GM18511 (cell line): ENCODE results near the gene LAS1L.
"Not testable (repeated sequence)": the region's sequence is repeated elsewhere in the genome, so short reads cannot be mapped to it uniquely, and the experiment has no call there.

Experiments used
- ATAC-seq: cut with Tn5 transposase; IDR thresholded peaks from one replicate; pipeline ENCODE4 v1.9.1; 2021; ENCODE audit warnings: mild to moderate bottlenecking, moderate library complexity; ENCODE audit not compliant: unreplicated experiment

Gene LAS1L

DNA sequence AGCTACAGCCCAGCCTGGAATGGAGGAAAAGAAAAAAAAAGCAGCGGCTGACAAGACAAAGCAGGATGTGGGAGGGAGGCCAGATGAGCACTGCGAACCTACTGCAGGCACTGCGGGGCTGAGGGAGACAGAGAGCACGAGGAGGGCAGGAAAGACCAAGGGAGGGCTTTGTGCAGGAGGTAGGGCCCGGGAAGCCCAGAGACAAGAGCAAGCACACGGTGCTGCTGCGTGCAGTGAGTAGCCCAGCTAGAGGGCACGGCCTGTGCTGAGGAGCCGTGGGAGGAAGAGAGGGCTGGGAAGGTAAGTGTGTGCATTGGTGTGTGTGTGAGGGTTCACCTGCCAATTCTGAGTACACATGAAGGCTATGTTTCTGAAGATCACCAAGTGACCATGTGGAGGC, 15.6 kb downstream of the LAS1L start:
- not testable (repeated sequence) for ATAC-seq

- no peak for ATAC-seq
These were observed 16.7 kb downstream of the LAS1L start for GRCh38 chrX:65517923-65518322.

DNA sequence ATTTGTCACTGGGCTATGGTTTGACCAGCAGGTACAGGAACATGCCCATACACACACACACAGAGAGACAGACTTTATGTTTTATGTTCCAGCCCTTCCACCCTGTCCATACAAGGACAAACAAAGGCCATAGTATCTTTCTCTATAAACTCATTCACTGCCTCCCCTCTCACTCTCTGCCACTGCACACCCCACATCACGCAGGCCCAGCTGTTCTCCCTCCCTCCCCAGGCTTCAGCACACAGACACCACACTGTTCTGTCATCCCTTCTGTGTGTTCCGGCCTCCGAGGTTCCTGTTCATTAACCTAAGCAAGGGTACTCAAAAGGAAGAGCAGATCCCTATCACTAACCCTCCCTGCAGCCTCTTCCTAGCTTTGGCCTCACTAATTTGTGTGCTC, 17.8 kb downstream of the LAS1L start:
- ATAC-seq: no peak

DNA sequence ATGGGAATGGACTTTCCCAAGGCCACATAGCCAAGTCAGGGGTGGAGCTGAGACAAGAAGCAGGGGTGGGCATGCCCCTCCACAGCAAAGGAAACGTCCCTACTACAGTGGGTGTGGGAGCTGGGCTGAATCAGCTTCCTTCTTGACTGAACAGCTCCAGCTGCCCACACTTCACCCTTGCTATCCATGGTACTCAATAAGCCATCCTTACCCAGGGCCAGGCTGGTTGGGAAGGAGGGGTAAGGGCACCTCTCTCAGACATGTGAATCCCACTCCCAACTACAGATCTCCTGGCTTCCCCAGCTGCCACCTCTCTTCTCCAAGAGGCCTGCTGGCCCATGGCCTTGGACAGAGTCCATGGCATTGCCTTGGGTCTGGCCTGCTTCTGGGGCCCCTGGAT, 21.0 kb downstream of the LAS1L start:
- no peak for ATAC-seq

DNA sequence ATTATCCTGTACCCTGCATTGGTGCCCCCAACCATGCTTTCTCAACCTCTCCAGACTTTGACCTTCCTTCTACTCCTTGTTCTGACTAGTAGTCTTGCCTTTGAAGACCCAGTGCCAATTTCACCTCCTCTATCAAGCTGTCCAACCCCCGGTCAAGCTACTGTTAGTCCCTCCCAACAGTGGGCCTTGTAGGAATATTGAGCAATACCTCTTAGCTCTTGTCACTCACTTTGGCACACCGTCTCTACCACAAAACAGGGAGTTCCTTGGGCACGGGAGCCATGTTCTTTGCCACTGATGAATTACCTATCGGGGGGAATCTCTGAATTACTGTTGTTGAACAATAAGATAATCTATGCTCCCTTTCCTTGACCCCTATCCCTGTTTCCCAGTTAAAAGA, 25.2 kb downstream of the LAS1L start:
- ATAC-seq: no peak

- no peak for ATAC-seq
These were observed 25.7 kb downstream of the LAS1L start for GRCh38 chrX:65508851-65509250.

DNA sequence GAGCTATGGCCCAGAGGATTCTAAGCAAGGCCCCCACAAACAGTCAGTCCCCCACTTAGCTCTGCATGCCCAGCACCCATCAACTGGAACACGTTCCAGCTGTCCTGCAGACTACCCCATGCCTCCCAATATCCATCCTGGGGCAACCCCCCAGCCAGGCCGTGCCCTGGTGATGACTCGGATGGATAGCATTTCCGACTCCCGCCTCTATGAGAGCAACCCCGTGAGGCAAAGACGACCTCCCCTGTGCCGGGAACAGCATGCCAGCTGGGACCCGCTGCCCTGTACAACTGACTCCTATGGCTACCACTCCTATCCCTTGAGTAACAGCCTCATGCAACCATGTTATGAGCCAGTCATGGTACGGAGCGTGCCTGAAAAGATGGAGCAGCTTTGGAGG, 32.0 kb downstream of the LAS1L start:
- ATAC-seq: no peak

GRCh38 chrX:65493431-65493830, 41.2 kb downstream of the LAS1L start:
- no peak for ATAC-seq

DNA sequence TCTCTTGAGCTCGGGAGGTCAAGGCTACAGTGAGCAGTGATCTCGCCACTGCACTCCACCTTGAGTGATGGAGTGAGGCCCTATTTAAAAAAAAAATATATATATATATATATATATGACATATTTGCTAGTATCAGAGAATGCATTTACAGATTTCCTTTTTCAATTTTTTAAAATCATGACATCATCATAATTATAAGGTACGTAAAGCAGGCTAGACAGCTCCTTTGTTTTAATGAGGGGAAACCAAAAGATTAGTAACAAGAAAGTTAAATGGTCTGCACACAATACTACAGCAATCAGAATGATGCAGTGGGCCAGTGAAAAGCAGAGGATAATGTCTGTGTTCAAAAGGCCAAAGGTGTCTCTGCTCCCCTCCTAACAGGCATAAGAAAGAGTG, 43.0 kb downstream of the LAS1L start:
- ATAC-seq: no peak

DNA sequence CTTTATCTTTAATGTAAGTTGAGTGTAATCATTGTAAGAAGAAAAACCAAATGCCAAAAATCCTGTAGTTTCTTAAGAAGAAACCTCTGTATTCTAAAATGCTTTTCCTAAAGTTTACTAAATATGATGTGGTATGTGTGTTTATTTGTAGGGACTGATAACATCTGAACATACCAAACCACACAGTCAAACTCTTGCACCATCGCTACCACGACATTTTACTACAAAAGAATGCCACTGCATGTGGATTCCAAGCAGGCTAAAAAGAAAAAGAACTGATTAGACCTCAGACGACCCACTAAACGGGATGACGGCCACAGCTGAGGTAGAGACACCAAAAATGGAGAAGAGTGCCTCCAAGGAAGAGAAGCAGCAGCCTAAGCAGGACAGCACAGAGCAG, 46.1 kb downstream of the LAS1L start:
- ATAC-seq: no peak

DNA sequence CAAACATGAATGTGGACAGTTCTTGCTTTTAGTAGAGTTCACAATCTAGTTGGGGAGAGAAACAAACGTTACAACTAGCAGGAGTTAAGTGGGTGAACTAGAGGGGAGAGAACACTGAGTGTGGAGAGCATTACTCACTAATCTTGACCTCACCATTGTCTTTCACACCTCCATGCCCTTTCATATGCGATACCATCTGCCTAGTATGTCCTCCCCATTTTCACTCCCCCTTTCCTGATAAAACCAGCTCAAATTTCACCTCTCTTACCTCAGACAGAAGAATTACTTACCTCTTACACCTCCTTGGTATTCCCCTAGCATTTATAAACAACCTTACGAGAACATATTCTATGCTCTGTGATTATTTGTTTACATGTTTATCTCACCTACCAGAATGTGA, 53.6 kb downstream of the LAS1L start:
- no peak for ATAC-seq

DNA sequence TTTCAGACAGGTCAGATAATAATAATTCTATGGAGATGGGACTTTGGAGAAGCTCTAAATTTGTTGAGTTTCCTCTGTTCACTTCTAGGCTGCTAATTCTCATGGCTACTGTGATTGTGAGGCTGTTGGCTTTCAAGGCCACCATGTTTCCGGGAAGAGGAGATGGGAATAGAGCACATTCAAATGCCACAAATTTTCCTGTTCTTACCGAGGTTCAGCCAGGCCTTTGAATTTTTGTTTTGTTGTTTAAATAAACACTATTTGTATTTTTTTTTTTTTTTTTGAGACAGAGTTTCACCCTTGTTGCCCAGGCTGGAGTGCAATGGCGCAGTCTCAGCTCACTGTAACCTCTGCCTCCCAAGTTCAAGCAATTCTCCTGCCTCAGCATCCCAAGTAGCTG, 55.5 kb downstream of the LAS1L start:
- not testable (repeated sequence) for ATAC-seq

- ATAC-seq: no peak
These were observed 58.0 kb downstream of the LAS1L start for GRCh38 chrX:65476564-65476963.

DNA sequence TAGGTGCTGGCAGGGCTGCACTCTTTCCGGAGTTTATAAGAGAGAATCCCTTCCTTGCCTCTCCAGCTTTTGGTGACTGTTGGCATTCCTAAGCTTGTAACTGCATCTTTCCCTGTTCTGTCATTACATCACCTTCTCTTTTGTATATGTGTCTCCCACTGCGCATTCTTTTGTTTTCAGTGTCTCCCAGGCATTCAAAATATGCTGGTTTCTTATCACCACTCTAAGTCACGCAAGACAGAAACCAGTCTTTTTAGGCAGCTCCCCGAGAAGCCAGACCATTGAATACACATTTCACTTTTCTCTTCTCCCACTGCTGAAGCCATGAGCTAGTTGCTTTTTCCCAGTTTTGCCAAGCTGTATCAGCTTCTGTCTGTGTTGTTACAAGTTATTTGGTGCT, 71.0 kb downstream of the LAS1L start:
- ATAC-seq: no peak
